Hindlimb muscle (tissue), 1 donor: ENCODE data around the gene CYTH4. TPM values are rescaled to one million over a fixed set of nuclear protein-coding genes. Genes with fewer than 3 reads are reported as not detected.

Source experiments
- DNase-seq: peaks from one replicate; pipeline ENCODE4 v3.0.0-alpha.2; 2013
- polyA plus RNA-seq: library from polyadenylated mRNA; unstranded; fragments of 120-200 nt; gene quantifications from one replicate; pipeline ENCODE4 v1.2.1, GENCODE V29; 2013; ENCODE audit not compliant: insufficient read length

Gene CYTH4
- polyA plus RNA-seq, 1 donor, result 10.0 TPM

DNA sequence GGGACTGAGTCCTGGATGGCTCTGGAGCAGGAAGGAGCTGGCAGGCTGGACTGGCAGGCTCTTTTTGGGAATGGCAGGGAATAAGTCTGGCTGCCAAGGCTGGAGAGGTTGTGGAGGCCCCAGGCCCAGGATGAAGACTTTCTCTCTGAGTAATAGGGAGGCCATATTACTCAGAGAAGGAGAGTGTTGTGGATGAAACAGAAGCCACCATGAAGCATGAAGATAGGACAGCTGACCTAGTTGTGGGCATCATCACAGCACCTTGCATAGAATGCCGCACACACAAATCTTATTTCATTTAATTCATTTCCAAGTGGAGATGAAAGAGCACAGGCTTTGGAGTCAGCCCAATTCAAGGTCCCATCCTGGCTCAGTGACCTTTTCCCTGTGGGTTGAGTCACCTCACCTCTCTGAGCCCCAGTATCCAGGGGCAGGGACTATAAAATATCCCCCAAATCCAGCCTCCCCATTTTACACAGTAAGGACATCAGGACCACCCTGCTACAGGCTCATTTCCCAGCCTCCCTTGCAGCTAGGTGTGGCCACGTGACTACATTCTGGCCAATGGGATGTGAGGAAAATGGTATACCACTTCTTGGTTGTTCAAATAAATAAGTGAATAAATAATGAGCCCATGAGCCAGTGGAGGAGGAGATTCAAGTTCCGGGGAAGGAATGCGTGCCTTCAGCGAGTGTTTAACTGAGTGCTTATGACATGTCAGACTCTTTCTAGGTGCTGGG, 9.4 kb downstream of the CYTH4 start:
- no peak for DNase-seq

DNA sequence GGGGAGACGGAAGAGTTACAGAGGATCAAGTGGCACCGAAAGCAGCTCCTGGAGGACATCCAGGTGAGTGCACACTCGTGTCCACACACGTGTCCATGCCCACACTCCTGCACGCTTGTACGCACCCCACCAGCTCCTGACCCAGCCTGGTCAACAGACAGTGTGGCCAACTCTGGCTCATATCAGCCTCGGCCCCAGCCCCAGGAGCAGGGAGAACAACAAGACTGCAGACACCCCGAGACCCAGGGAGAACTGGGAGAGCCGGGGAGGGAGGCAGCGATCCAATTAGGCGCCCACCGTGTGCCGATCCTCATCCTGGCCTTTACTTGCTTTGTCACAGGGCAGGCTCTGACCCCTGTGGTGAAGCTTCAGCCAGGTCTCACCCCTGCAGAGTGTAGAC, 10.3 kb downstream of the CYTH4 start:
- DNase-seq, result no peak

DNA sequence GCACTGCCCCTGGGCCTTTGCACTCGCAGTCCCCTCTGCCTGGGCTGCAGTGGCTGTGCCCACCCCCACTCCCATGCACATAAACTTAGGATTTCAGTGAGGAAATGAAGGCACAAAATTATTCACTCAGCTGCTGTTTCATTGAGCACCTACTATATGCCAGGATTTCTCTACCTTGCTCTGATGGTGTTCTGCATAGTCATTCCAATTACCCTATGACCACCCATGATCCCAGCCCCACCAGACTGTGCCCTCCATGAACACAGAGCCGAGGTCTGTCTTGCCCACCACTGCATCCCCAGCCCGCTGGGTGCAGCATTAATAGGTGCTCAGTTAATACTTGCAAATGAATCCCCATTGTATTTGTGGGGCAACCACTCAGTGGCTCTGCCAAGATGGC, 10.9 kb downstream of the CYTH4 start:
- DNase-seq, result no peak

DNA sequence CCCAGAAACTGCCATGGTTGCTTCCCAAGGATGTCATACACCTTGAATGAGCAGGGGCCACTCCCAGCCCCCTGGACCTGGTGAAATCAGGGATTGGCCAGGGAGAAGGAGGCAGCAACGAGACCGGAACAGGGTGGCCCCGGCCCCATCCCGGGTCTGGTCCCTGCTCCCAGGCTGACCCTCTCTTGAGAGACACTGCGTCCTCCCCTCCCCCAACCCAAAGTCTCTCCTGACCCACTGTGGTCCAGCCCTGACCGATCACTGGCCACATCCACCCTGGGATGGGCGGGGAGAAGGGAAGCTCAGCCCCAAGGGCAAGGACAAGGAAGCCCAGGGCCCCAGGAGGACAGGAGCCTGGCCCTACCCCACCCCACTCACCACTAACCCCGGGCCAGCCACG, 12.4 kb downstream of the CYTH4 start:
- DNase-seq, result no peak

DNA sequence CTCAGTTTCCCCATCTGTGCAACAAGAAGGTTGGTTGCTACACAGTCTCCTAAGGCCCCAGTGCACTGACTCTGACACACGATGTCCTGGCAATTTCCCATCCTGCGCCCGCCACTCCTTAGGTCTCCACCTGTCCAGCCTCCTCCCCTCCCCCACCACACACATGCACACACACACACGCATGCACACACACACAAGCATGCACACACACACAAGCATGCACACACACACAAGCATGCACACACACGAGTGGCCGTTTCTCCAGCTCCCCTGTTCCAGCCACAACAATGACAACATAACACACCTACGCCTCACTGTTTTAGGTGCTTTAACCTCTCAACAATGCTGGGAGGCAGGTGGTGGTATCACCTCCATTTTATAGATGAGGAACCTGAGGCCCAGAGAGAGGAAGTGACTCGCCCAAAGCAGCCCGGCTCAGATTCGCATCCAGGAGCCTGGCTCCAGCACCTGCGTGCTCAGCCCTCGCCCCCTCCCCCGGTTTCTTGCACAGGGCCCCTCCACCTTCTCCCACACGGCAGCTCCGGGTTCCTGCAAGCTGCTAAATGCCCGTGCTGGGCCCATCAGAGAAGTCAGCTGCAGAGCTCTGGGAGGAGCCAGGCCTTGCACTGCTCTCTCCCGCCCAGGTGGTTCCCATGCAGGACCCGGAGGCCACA, 13.0 kb downstream of the CYTH4 start:
- DNase-seq, result no peak

DNA sequence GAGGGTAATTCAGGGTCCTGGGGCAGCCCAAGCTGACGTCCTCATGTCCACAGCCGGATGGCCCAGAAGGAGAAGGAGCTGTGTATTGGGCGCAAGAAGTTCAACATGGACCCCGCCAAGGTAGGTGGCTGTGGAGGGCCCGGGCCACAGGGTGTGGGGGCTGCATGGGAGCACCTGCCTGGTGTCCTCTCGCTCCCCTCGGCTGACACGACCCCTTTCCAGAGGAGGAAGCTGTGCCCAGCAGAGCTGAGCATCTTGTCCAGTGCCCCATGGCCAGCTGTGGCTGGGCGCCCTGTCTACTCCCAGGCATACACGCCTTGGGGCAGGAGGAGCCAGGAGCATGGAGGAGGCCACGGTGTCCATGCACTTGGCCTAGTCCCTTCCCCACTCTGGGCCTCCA, 13.6 kb downstream of the CYTH4 start:
- no peak for DNase-seq

DNA sequence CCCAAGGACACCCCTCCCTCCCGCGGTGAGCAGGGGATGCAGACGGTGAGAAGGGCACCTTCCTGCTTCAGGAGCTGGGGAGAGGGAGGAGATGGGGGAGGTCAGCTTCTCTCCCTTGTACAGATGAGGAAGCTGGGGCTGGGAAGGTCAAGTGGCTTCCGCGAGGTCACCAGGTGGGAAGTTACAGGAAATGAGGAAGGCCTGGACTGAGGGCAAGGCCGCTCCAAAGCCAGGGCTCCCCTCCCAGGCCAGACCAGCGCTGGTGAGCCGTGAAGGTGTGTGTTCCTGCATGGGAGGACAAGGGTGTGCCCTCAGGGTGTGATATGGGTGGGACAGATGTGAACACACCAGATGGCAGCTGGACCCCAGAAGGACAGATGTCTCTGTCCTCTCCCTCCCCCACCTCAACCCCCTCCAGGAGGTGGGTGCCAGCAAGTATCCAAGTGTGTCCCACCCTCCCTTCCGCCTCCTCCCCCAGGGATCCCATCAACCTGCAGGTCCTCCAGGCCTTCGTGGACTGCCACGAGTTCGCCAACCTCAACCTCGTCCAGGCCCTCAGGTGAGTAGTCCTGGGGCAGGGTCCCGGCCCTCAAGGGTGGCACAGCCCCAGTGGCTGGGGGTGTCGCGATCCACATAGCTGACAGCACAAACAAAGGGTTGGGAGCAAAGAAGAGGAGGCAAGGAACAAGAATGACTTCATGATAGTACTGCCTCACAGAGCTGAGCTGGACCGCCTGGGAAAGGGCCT, 16.6 kb downstream of the CYTH4 start:
- no peak for DNase-seq

DNA sequence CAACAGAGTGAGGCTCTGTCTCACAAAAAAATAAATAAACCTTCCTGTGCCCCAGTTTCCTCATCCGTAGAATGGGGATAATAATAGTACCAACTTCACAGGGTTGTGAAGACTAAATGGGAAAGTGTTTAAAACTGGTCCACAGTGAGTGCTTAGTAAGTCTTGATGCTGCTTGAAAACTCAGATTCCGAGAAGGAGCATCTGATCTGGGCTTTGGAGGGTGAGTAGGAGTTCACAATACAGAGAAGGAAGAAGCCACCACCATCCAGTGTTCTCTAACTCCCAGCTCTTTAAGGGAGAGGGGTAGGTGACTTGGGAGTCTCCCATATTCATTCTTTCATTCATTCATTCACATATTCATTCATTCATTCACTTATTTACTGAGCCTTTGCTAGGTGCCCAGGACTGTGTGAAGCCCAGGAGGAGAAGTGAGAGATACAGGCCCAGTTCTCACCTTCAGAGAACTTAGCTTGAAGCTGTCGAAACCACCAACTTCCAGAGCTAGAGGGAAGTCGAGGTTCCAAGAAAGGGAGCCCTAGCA, 17.7 kb downstream of the CYTH4 start:
- no peak for DNase-seq

DNA sequence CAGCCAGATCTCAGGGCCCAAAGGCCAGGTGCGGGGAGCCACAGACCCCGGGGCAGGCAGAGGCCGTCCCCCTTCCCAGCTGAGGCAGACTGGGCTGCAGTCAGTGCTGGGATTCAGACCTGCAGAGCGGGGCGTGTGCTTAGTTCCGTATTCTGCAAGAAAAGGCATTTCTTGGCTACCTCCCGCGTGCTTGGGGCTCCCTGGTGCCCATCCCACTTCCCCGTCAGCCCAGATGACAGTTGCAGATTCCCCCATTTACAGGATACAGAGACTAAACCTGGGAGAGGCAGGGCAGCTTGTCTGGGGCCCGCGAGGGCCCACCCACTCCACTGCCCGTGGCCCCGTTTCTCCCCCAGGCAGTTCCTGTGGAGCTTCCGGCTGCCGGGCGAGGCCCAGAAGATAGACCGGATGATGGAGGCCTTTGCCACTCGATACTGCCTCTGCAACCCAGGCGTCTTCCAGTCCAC, 18.3 kb downstream of the CYTH4 start:
- DNase-seq, result no peak

DNA sequence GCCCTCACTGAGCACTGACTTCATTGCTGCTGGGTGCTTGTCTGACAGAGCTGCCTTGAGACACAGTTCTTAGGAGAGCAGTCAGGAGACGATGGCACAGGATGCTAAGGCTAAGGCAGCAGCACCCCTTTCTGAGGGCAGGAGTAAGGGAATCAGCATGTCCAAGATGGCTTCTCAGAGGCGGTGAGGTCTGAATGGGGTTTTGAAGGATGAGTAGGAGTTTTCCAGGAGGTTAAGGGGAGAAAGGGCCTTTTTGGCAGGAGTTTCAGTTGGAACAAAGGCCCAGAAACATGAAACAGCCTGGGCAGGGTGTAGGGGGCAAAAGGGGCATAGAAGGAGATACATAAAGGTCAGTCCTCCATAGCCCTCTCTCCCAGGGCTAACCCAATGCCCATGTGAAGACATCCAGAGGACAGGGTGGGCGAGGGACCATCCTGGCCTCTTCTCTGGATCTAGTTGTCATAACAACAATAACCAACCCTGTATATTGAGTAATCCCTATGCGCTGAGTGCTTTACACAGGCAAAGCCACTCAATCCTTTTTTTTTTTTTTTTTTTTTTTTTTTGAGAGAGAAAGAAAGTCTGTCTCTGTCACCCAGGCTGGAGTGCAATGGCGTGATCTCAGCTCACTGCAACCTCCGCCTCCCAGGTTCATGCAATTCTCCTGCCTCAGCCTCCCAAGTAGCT, 19.0 kb downstream of the CYTH4 start:
- DNase-seq, result no peak

DNA sequence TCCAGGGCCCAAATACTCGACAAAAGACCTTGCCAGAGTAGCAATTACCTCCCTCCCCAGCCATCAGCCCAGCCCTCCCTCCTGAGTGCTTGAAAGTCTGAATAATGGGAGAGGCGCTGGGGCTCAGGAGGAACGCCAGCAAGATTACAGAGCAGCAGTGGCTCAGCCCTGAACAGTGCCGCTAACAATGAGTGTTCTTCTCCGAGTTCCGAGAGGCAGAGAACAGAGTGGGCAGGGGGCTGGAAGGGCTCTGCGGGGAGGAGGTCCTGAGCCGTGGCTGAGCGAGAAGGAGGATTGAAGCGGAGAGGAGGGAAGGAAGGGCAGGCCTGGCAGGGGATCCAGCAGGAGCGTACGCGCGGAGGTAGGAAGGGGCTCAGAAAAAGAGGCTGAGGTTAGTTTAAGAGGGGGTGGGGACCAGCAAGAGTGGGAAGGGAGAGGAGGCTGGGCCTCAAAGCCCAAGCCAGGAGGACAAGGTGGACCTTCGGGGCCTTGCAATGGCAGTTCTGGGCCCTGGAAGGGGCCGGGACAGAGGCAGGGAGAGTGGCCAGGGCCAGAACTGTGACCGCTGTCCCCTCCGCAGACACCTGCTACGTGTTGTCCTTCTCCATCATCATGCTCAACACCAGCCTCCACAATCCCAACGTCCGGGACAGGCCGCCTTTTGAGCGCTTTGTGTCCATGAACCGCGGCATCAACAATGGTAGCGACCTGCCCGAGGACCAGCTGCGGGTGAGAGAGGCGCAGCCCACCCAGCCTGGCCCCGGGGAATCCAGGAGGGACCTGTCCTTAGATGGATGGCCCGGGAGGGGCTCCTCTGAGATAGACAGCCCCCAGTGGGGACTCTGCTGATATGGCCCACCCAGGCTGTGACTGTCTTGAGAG, 20.6 kb downstream of the CYTH4 start:
- no peak for DNase-seq

DNA sequence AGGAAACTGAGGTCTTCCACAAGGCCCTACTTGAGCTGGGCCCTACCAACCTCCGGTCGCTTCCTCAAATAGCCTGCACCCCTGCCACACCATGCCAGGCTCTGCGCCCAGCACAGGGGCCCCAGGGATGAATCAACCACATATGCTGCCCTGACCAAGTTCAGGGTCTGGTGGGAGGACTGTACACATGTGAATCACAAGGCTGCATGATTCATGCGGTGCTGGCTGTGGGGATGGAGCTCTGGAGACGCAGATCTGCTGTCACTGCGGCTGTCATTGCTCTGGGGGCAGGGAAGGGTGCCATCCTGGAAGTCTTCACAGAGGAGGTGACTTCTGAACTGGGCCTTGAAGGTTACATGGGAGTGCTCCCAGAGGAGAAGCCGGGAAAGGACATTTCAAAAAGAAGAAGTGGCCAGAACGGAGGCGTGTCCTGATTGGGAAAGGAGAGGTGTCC, 21.5 kb downstream of the CYTH4 start:
- DNase-seq, result no peak

DNA sequence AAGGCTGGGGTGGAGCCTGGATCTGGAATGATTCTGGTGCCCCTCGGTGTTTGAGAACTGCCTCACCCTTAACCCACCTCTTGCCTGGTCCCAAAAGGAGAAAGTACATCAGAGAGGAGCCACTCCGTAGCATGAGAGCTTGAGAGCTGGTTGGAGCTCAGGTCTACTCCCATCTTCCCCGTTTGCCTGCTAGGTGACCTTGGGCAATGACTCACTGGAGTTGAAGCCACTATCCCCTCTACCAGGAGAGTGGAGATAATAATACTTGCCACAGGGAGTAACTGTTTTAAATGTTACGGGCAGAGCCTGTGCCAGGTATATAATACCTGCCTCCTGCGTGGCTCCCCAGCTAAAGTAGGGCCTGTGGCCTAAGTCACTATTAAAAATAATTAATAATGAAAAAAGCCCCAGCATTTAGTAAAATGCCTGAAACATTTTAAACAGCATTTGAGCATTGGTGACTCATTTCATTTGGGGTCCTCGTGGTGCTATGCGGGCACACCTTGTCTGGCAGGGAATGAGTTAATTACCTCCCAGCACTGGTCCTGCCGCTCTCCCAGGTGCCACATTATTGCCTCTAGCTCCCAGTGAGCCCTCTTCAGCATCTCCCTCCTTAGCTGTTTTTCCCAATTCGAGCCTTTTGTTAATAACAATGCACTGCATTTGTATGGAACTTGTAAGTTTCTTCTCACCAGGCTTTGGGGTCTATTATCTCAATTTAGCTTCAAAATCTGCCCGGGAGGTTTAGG, 22.5 kb downstream of the CYTH4 start:
- DNase-seq, result no peak

DNA sequence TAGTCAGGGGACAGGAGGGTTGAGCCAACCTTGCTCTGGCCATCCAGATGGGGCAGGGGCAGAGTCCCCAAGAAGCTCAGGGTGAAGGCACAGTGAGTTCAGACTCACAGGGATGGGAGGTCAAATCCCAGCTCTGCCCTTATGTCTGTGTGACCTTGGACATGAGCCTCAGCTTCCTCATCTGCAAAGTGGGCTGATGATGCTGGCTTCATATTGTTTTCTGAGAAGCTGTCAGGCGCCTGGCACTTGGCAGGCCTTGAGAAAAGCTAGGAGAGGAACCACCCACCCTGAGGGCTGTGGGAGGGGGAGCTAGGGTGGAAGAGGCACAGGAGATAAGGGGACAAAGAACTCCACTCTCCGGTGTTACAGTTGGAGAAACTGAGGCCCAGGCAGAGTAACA, 23.6 kb downstream of the CYTH4 start:
- no peak for DNase-seq

DNA sequence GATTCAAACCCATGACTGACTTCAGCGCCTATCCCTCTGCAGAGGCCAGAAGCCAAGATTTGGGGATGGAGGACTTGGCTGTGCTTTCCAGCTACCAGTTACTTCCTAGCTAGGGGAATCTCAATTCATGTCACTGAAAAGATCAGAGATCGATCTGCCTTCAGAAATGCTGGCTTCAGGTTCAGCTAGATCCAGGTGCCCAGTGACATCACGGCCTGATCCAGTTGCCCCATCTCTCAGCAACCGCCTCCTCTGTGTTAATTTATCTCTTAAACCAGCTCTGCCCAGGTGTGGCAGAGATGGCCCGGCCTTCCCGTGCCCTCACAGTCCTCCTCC, 24.2 kb downstream of the CYTH4 start:
- DNase-seq, result no peak

DNA sequence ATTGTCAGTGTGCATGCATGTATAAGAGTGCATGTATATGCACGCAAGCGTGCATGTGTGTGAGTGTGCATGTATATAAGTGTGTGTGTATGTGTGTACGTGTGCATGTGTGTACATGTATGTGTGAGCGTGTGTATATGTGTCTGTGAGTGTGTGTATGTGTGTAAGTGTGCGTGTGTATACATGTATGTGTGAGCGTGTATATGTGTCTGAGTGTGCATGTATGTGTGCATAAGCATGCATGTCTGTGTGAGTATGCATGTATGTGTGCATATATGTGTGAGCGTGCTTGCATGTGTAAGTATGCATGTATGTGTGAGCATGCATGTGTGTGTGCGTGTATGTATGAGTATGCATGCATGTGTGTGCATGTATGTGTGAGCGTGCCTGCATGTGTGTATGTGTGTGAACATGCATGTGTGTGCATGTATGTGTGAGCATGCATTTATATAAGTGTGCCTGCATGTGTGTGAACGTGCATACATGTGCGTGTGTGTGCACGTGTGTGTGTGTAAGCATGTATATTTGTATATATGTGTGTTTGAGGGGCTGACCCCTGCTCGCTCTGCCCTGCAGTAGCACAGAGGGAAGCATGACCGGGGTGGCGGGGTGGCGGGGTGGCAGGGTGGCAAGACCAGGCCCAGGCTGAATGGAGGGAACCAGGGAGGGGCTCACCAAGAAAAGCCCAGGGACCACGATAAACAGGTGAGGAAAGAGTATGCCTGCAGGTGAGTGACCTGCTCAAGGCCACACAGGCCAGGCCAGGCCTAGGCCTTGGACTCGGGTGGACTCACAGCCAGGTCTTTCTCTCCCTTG, 26.3 kb downstream of the CYTH4 start:
- no peak for DNase-seq

DNA sequence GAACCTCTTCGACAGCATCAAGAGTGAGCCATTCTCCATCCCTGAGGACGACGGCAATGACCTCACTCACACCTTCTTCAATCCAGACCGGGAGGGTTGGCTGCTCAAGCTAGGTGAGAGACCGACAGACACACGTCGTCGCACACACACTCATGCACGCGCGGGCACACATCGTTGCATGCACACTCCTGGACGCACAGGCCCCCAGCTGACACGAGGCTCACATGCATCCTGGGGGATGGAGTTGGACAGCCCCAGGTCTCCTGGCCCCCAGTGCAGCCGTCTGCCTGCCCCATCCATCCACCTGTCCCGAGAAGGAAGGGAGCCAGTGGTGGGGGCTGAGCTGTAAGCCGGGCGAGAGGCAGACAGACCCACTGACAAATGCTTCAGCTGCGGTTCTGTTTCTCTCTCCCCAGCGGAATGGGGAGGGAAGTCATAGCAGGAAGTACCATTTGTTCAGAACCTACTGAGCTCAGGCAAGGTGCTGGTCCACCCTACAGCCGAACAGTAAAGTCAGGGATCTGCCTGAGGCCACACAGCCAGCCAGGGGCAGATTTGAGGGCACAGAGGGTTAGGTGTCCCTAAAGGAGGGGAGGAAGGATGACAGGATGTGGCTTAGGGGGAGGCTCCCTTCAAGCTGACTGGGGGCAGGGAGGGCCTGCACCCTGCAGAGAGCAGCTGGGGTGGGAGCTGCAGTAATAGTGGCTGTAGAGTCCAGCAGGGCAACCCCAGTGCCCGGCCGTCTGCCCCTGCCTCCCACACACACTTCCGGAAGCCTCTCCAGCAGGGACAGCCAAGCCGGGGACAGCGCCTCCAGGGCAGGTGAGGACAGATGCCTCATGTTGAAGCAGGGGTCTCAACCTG, 27.1 kb downstream of the CYTH4 start:
- no peak for DNase-seq

DNA sequence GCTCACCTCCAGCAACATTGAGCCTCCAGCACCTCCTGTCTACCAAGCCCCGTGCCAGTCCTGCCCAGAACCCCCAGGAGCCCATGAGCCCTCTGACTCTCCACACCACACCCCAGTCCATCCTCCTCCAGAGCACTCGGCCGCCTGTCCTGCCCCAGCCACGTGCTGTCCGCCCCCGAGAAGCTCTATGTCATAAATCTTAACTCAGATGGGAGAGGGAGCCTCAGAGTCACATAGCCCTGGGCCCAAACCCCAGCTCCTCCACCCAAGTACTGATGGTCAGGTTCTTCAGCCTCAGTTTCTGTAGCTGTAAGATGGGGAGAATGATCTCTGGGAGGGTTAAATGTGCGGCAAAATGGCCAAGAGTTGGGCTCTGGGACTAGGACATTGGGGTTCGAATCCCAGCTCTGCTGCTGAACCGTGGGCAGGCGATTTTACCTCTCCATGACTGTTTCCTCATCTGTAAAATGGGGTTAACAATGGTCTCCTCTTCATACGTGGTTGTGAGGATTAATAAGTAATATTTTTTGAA, 27.8 kb downstream of the CYTH4 start:
- no peak for DNase-seq
